Fibroblast of skin of right biceps (primary cell): Measurements from ENCODE around the gene MSANTD7.
"Not testable (repeated sequence)": the region's sequence is repeated elsewhere in the genome, so short reads cannot be mapped to it uniquely, and the experiment has no call there.

Experiments used
- DNase-seq: peaks from one replicate; pipeline ENCODE4 v3.0.0-alpha.2; 2013

The MSANTD7 gene

DNA sequence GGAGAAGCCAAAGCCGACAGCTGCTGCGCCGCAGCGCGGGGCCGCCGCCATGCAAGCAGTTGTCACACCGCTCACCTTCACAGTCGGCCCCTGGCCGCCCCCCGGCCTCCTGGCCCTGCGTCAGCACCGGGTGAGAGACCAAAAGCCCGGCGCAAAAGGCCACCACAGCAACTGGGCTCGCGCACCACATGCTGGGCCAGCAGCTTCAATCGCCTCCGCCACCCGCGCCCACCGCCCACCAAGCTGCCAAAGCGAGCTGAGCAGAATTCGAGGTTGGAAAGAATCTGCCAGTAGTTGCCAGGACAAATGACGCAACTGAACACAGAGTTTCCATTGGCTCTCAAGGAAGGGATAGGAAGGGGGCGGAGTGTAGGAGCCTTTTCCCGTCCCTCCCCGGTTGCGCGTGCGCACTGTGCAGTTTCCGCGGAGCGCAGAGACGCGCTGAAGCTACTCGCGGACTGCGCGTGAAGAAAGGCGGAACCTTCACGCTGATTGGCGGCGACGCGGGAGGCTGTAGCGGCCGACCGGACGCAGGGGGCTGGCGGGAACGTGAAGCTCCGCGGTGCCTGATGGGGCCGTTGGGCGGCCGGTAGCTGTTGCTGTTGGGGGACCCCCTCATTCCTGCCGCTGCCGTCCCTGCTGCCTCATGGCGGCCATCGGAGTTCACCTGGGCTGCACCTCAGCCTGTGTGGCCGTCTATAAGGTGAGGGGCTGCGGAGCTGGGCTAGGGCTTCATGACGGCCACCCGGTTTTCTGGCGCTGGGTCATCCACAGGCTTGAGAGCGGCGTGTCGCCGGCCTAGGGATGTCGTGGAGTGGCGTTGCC, at the start of gene MSANTD7, which contains the start of the genes CDNF and HSPA14:
MSANTD7 (plus strand) TSS at position 550 of the 825 bp plus-strand sequence. CDS start 3,979 bp downstream, outside the sequence.
CDNF (minus strand) TSS at position 281 of the 825 bp plus-strand sequence; CDS start at position 190, 91 bp downstream.
HSPA14 (plus strand) TSS at position 550 of the 825 bp plus-strand sequence; CDS start at position 647, 97 bp downstream.
- peak; percentile 99 for DNase-seq

- no peak for DNase-seq
Observed at GRCh38 chr10:14798636-14799035, 39.5 kb upstream of the MSANTD7 start.

DNA sequence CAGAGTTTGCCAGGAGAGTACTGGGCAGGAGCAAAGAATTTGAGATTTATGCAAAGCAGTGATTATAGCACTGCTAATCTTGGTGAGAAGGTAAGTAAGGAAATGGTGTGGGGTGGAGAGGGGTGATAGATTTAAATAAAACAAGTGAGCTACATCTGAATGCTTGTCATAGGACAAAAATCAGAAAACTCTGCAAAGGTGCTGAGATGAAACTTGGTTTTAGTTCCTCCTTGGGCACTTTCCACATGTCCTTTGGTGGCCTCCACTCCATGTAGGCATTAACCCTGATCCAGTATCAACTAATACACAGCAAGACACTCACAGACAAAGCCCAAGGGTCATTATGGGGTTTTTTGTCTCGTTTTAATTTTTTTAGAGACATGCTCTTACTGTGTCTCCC, 37.7 kb upstream of the MSANTD7 start:
- no peak for DNase-seq

- DNase-seq, result no peak
Observed at GRCh38 chr10:14801723-14802122, 36.4 kb upstream of the MSANTD7 start.

DNA sequence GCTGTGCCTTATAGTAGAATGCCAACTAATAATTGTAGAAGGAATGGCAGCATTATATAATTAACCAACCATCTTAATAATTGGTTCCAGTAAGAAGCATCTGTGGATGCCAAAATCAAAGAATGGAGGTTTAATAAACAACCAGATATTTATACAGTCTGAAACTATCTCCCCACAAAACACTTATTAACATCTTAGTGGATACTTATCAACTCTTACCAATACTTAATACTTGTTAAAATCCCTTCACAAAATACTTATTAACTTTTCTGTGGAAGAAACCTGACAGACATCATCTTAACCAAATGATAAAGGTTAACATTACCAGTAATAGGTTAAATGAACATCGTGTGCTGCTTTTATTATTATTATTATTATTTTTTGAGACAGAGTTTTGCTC, 34.3 kb upstream of the MSANTD7 start:
- DNase-seq, result no peak

GRCh38 chr10:14806318-14806717, 31.8 kb upstream of the MSANTD7 start:
- DNase-seq, result no peak

- DNase-seq, result no peak
Observed at GRCh38 chr10:14810969-14811953, 26.8 kb upstream of the MSANTD7 start.

GRCh38 chr10:14812271-14812670, 25.8 kb upstream of the MSANTD7 start:
- DNase-seq, result peak; percentile 19

GRCh38 chr10:14815681-14816080, 22.4 kb upstream of the MSANTD7 start:
- no peak for DNase-seq

- DNase-seq, result not testable (repeated sequence)
Observed at GRCh38 chr10:14816717-14817116, 21.4 kb upstream of the MSANTD7 start.

DNA sequence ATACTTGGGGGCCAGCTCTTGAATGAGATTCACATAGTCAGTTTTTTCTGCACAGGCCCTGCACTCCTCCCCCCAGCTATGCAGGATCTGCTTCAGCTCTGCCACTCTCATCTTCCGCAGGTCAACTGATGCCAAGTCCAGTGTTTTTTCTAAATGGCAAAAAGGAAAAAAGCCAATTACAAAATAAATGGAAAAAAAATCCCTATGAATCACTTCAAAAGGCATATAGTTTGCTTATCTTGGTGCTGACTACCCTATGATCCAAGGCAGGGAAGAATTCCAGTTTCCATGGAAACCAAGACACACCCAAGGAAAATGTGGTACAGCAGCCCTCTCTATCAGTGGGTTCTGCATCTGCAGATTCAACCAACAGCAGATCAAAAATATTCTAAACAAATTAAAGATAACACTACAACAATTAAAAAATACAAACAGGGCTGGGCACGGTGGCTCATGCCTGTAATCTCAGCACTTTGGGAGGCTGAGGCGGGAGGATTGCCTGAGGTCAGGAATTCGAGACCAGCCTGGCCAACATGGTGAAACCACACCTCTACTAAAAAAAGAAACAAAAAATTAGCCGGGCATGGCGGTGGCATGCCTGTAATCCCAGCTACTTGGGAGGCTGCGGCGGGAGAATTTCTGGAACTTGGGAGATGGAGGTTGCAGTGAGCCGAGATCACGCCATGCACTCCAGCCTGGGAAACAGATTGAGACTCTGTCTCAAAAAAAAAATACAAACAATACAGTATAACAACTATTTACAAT, 17.9 kb upstream of the MSANTD7 start:
- DNase-seq, result peak; percentile 77

GRCh38 chr10:14820775-14821154, 17.3 kb upstream of the MSANTD7 start:
- DNase-seq, result no peak

GRCh38 chr10:14821635-14822375, 16.3 kb upstream of the MSANTD7 start:
- DNase-seq, result no peak

DNA sequence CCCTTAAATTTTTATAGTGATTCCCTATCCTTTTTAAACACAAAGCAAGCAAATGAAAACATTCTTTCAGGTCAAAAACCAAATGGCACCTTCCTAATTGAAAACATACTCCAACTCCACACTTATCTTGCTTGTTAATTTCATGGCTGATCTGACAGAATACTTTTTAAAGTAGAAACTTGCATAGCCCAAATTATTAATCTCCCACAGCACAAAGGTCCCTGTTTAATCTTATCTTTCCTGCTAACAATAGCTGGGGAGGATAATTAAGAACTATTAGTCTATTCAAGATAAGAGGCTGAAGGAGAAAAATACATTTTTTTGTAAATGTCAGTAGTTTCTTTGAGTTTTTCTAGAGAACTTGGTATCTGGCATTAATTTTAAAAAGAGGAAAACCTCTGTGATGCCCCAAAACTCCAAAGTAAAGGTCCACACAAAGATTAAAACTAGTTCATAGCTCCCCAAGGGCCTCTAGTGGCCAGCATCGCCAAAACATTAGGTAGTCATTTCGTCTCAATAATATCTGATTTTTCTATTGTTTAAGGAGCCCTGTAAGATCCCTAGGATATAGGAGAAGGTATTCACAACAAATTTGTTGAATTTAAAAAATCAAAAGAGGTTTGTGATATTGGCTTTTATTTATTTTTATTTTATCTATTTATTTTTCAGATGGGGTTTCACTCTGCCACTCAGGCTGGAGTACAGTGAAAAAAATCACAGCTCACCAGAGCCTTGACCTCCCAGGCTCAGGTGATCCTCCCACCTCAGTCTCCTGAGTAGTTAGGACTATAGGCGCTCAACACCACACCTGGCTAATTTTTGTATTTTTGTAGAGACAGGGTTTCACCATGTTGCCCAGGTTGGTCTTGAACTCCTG, 15.0 kb upstream of the MSANTD7 start:
- DNase-seq, result peak; percentile 44

GRCh38 chr10:14823966-14824365, 14.1 kb upstream of the MSANTD7 start:
- no peak for DNase-seq

DNA sequence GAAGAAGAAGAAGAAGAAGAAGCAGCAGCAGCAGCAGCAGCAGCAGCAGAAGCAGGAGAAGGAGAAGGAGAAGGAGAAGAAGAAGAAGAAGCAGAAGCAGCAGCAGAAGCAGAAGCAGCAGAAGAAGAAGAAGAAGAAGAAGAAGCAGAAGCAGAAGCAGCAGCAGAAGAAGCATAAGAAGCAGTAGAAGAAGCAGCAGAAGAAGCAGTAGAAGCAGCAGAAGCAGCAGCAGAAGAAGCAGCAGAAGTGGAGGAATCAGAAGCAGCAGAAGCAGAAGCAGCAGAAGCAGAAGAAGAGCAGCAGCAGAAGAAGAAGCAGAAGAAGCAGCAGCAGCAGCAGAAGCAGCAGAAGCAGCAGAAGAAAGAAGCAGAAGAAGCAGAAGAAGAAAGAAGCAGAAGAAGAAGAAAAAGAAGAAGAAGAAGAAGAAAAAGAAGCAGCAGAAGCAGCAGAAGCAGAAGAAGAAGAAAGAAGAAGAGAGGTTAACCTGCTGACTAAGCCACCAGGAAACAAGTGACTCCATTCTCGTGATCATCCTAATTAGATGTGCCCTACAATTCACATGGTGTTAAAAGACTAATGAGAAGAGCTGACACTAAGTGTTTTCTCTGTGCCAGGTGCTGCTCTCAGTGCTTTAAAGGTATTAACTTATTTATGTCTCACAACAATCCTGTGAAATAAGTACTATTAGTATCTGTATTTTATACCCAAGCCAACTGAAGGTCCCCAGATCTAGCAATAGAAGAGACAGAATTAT, 11.9 kb upstream of the MSANTD7 start:
- DNase-seq, result no peak

DNA sequence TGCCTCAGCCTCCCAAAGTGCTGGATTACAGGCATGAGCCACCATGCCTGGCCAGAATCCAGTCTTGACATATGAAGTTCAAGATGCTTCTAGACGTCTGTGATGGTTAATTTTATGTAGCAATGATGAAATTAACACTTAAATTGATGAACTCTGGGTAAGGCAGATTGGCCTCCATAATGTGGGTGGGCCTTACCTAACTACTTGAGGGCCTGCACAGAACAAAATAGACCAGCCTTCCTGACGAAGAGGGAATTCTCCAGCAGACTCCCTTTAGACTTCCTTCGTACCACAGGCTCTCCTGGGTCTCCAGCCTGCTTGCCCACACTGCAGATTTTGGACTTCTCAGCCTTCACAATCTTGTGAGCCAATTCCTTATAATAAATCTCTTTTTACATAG, 5.0 kb upstream of the MSANTD7 start:
- no peak for DNase-seq

DNA sequence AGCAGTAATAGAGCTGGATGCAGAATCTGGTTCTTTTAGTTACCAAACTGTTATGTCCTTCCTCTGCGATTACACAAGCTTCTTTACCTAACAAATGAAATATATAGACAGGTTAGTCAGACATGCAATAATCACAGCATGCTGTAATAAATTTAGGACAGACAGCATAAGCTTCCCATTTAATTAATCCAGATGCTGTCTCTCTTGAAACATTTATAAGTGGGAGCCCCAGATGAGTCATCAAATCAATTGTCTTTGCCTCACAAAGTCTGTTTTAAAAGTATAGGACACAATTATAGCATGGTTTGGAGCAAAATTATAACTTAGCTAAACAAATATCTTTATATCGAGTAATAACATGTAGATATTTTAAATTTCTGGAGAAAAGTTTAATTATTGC, 1.9 kb upstream of the MSANTD7 start:
- peak; percentile 34 for DNase-seq

- no peak for DNase-seq
Observed at GRCh38 chr10:14837003-14837756, 926 bp upstream of the MSANTD7 start.
